HCT116 (cell line): ENCODE results near the gene AGBL1. TPM values are rescaled to one million over a fixed set of nuclear protein-coding genes. Genes with fewer than 3 reads are reported as not detected.

Experiments used
- ATAC-seq: fragments of 200-7000 bp; cut with Tn5 transposase; 2 replicates; pipeline ENCODE4 v1.9.1; 2020; ENCODE audit warnings: mild to moderate bottlenecking, moderate library complexity
- BruUV-seq: library from RNA; stranded (reverse); fragments of 400-500 nt; replicated peaks from 2 replicates; lab custom pipeline; 2021; lab: Mats Ljungman, UMichigan
- CTCF ChIA-PET: fragments of 300-600 bp; sonication (Branson Sonifier 250); formaldehyde crosslinking; loops from one replicate; lab custom pipeline; 2021; ENCODE audit warnings: antibody characterized with exemption; lab: Charles Lee
- POLR2A ChIA-PET: fragments of 300-600, 350-600 bp; sonication (Branson Sonifier 250); formaldehyde crosslinking; loops from one replicate; lab custom pipeline; 2021; ENCODE audit warnings: antibody characterized with exemption; lab: Charles Lee
- RAD21 ChIA-PET, 2 experiments: fragments of 300-600 bp; sonication (Branson Sonifier 250); formaldehyde crosslinking; loops; one replicate each; lab custom pipeline; 2023; ENCODE audit warnings: low total read pairs in 2 of 2; ENCODE audit not compliant: uncharacterized antibody in 2 of 2, unreplicated experiment in 2 of 2, low non-redundant PET in 1 of 2; lab: Charles Lee
- DNase-seq: peaks from one replicate; pipeline ENCODE4 v3.0.0-alpha.2; 2010; ENCODE audit warnings: low read depth, low spot score
- H2AFZ ChIP-seq: fragments of 200-600 bp; shearing (Covaris generic), sonication (generic); 2 replicates; pipeline ENCODE4 v1.6.1; 2017; ENCODE audit warnings: low read depth, mixed run types, mixed read lengths, antibody characterized with exemption, low read length; ENCODE audit not compliant: poor library complexity, severe bottlenecking
- H3K27ac ChIP-seq: 2 replicates; pipeline ENCODE4 v1.5.1; 2012; ENCODE audit warnings: low read depth, low read length
- H3K27me3 ChIP-seq: fragments of 200-600 bp; sonication (generic); 2 replicates; pipeline ENCODE4 v1.6.1; 2016; ENCODE audit warnings: mixed run types, low read length, mixed read lengths; ENCODE audit not compliant: insufficient read depth
- H3K36me3 ChIP-seq, 2 experiments: fragments of 200-500 bp in 1 of 2; fragments of 200-600 bp in 1 of 2; sonication (Bioruptor generic) in 1 of 2; sonication (generic) in 1 of 2; 2 replicates each; pipeline versions ENCODE4 v1.5.1 to v1.6.1; 2014 to 2016; ENCODE audit warnings: low read length in 2 of 2, inconsistent platforms in 1 of 2, mixed read lengths in 1 of 2, mixed run types in 1 of 2; ENCODE audit not compliant: insufficient read depth in 2 of 2, control insufficient read depth in 1 of 2
- H3K4me1 ChIP-seq, 2 experiments: fragments of 200-600 bp in 1 of 2; sonication (generic) in 1 of 2; 2 replicates each; pipeline versions ENCODE4 v1.5.1 to v1.6.1; 2012 to 2017; ENCODE audit warnings: low read length in 2 of 2, inconsistent platforms in 1 of 2, mild to moderate bottlenecking in 1 of 2, mixed read lengths in 1 of 2, mixed run types in 1 of 2, moderate library complexity in 1 of 2; ENCODE audit not compliant: insufficient read depth in 2 of 2, control insufficient read depth in 1 of 2
- H3K4me2 ChIP-seq: fragments of 200-600 bp; sonication (generic); 2 replicates; pipeline ENCODE4 v1.6.1; 2017; ENCODE audit warnings: mixed run types, low read length, mixed read lengths
- H3K4me3 ChIP-seq, 2 experiments: fragments of 200-600 bp in 1 of 2; sonication (generic) in 1 of 2; replicated peaks in 1 of 2; 2 replicates each; pipeline ENCODE4 v1.5.1; 2011 to 2016; ENCODE audit warnings: low read length in 2 of 2, control low read depth in 1 of 2, low read depth in 1 of 2, mild to moderate bottlenecking in 1 of 2, mixed read lengths in 1 of 2, mixed run types in 1 of 2
- H3K79me2 ChIP-seq: fragments of 200-600 bp; sonication (generic); 2 replicates; pipeline ENCODE4 v1.6.1; 2017; ENCODE audit warnings: mild to moderate bottlenecking, mixed run types, low read length, moderate library complexity, mixed read lengths; ENCODE audit not compliant: insufficient read depth
- H3K9ac ChIP-seq: fragments of 200-600 bp; sonication (generic); 2 replicates; pipeline ENCODE4 v1.6.1; 2016; ENCODE audit warnings: low read length, mixed read lengths
- H3K9me2 ChIP-seq: fragments of 200-600 bp; sonication (generic), shearing (Covaris generic); 2 replicates; pipeline ENCODE4 v1.6.1; 2017; ENCODE audit warnings: mixed run types, mild to moderate bottlenecking, moderate library complexity; ENCODE audit not compliant: insufficient read depth
- H3K9me3 ChIP-seq, 2 experiments: fragments of 200-500 bp in 1 of 2; fragments of 200-600 bp in 1 of 2; sonication (Bioruptor generic) in 1 of 2; sonication (generic) in 1 of 2; 2 replicates each; pipeline ENCODE4 v1.6.1; 2014 to 2017; ENCODE audit warnings: low read length in 2 of 2, mixed read lengths in 2 of 2, inconsistent platforms in 1 of 2, low read depth in 1 of 2, mild to moderate bottlenecking in 1 of 2, mixed run types in 1 of 2, moderate library complexity in 1 of 2; ENCODE audit not compliant: control insufficient read depth in 1 of 2, insufficient read depth in 1 of 2
- H4K20me1 ChIP-seq: fragments of 200-600 bp; sonication (generic), shearing (Covaris generic); 2 replicates; pipeline ENCODE4 v1.6.1; 2017; ENCODE audit warnings: mixed run types, mild to moderate bottlenecking, moderate library complexity; ENCODE audit not compliant: insufficient read depth
- ELF1 ChIP-seq: IDR thresholded peaks from 2 replicates; pipeline ENCODE4 v1.6.1; 2012; ENCODE audit warnings: low read depth, borderline replicate concordance
- EZH2phosphoT487 ChIP-seq: fragments of 200-600 bp; IDR thresholded peaks from 2 replicates; pipeline ENCODE4 v1.6.1; 2018; ENCODE audit warnings: antibody characterized with exemption, borderline replicate concordance
- FOSL1 ChIP-seq: IDR thresholded peaks from 2 replicates; pipeline ENCODE4 v1.6.1; 2012; ENCODE audit warnings: low read depth
- SP1 ChIP-seq: IDR thresholded peaks from 2 replicates; pipeline ENCODE4 v1.6.1; 2012; ENCODE audit warnings: low read depth
- intact Hi-C: fragments of 100-400 bp; cut with micrococcal nuclease; formaldehyde crosslinking; loops from 2 replicates; pipeline ENCODE4 v1.10.0; 2022
- total RNA-seq: library from RNA; stranded (reverse); gene quantifications from one replicate; pipeline ENCODE4 v1.2.1, GENCODE V29; 2021; ENCODE audit not compliant: unreplicated experiment
- TF ChIP-seq, protein P1 (sequence below): IDR thresholded peaks from 2 replicates; pipeline ENCODE4 v1.6.1; 2012
- TF ChIP-seq, protein P2 (sequence below): IDR thresholded peaks from 2 replicates; pipeline ENCODE4 v1.6.1; 2012

The AGBL1 gene
- total RNA-seq, 1 experiment from 2014 or later = not detected

DNA sequence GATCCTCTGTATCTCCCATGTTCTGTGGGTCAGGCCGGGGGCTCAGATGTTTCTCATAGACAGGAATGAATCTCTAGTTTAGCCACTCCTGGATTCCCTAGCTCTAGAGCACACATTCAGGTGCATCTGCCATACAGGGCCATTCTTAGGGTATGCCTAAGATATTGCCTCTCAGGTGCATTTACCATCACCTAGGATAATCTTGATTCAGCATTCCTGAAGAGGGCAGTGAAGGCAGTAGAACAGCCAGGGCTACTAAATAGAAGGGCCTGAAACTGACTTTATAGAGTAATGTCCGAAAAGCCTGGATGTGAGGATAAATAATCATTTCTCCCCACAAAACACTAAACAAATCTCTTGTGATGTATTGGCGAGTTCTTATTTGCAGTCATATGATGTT is 882.0 kb downstream of the AGBL1 start:
- Histone ChIP-seq H3K4me1 (no peaks in the 10 kb centered on the region), H3K4me2 (no peak overlapping the region), H3K36me3 (no peaks in the 10 kb centered on the region), H3K79me2 (no peaks in the 10 kb centered on the region), H4K20me1 (no peaks in the 10 kb centered on the region), H3K9me2 (no peaks in the 10 kb centered on the region), H3K9ac (no peak overlapping the region), H3K4me3 (no peak overlapping the region), H3K27ac (no peak overlapping the region), H3K27me3 (no peaks in the 10 kb centered on the region), H3K9me3 (peaks cover 17 to 22% of the 10 kb centered on the region in 2 experiments; a peak in 2 of 4 replicates), H2AFZ (no peak overlapping the region)
- ChIA-PET RAD21 (no interaction called here), POLR2A (no interaction called here), CTCF (no interaction called here)
- ATAC-seq (no peak), DNase-seq (no peak)
- intact Hi-C loops = no loop called here
- BruUV-seq = no TSS peak
- TF ChIP-seq, protein P1, sequence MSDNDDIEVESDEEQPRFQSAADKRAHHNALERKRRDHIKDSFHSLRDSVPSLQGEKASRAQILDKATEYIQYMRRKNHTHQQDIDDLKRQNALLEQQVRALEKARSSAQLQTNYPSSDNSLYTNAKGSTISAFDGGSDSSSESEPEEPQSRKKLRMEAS = no peak
- TF ChIP-seq SP1 (no peak), FOSL1 (no peak), EZH2phosphoT487 (no peak)

DNA sequence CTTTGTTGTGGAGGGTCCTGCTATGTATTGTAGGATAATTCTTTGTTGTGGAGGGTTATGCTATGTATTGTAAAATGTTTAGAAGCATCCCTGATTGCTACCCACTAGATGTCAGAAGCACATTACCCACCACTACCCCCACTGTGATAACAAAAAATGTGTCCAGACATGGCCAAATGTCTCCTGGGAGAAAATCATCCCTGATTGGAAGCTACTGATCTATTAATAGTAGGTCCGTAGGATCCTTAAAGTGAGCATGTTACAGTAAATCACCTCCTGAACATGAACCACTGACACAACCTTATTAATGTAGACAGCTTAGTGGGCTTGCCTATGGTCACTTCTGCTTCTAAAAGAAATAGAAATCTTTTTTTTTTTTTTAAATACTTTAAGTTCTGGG is 884.6 kb downstream of the AGBL1 start:
- no peaks in the 10 kb centered on the region for H3K79me2 ChIP-seq
- no peaks in the 10 kb centered on the region for H3K9me2 ChIP-seq
- H3K4me1 ChIP-seq = no peaks in the 10 kb centered on the region
- ChIA-PET RAD21 (no interaction called here), CTCF (no interaction called here), POLR2A (no interaction called here)
- no peak overlapping the region for H3K9ac ChIP-seq
- DNase-seq (no peak), ATAC-seq (no peak)
- no peak overlapping the region for H3K27ac ChIP-seq
- H3K9me3 ChIP-seq = peaks cover 18 to 20% of the 10 kb centered on the region in 2 experiments; a peak in 2 of 4 replicates
- intact Hi-C loops = no loop called here
- no peak for TF ChIP-seq ELF1
- TF ChIP-seq, protein P2, sequence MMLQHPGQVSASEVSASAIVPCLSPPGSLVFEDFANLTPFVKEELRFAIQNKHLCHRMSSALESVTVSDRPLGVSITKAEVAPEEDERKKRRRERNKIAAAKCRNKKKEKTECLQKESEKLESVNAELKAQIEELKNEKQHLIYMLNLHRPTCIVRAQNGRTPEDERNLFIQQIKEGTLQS = no peak
- no TSS peak for BruUV-seq
- H3K36me3 ChIP-seq = no peaks in the 10 kb centered on the region
- H3K4me3 ChIP-seq = no peak overlapping the region
- H3K27me3 ChIP-seq = no peaks in the 10 kb centered on the region
- no peak overlapping the region for H3K4me2 ChIP-seq
- no peak overlapping the region for H2AFZ ChIP-seq
- no peaks in the 10 kb centered on the region for H4K20me1 ChIP-seq
